IMR-90 (cell line): ENCODE measurements around the gene NRP1. TPM values are rescaled to one million over a fixed set of nuclear protein-coding genes. Genes with fewer than 3 reads are reported as not detected.

Experiments
- ATAC-seq: fragments of 200-7000 bp; cut with Tn5 transposase; 2 replicates; pipeline ENCODE4 v1.9.1; 2020; ENCODE audit warnings: low read depth, mild to moderate bottlenecking, moderate library complexity
- BruUV-seq: library from RNA; stranded (reverse); fragments of 400-500 nt; replicated peaks from 2 replicates; lab custom pipeline; 2021; lab: Mats Ljungman, UMichigan
- CTCF ChIA-PET: fragments of 300-600 bp; formaldehyde crosslinking; extraction: SDS; loops from one replicate; lab custom pipeline; 2021; ENCODE audit warnings: antibody characterized with exemption; lab: Yijun Ruan, JAX
- POLR2A ChIA-PET: fragments of 300-600 bp; sonication (Branson Sonifier 250); formaldehyde crosslinking; loops from one replicate; lab custom pipeline; 2022; ENCODE audit warnings: antibody characterized with exemption; ENCODE audit not compliant: unreplicated experiment; lab: Charles Lee
- DNase-seq: peaks from one replicate; pipeline ENCODE4 v3.0.0; 2013
- H2AFZ ChIP-seq: replicated peaks from 2 replicates; pipeline ENCODE3; 2013; ENCODE audit warnings: low read length, mild to moderate bottlenecking; ENCODE audit not compliant: poor library complexity
- H2AK5ac ChIP-seq: 2 replicates; pipeline ENCODE4 v1.6.1; 2013; ENCODE audit warnings: low read depth, low read length, inconsistent platforms
- H2AK9ac ChIP-seq: replicated peaks from 2 replicates; pipeline ENCODE3; 2013; ENCODE audit warnings: mild to moderate bottlenecking, low read depth, low read length, moderate library complexity; ENCODE audit not compliant: poor library complexity
- H2BK120ac ChIP-seq: 2 replicates; pipeline ENCODE4 v1.6.1; 2013; ENCODE audit warnings: low read depth, low read length, inconsistent platforms
- H2BK15ac ChIP-seq: 3 replicates; pipeline ENCODE4 v1.6.1; 2013; ENCODE audit warnings: low read depth, low read length, inconsistent platforms
- H2BK20ac ChIP-seq: 2 replicates; pipeline ENCODE4 v1.6.1; 2013; ENCODE audit warnings: low read depth, mild to moderate bottlenecking, inconsistent platforms, low read length, moderate library complexity
- H2BK5ac ChIP-seq: 2 replicates; pipeline ENCODE4 v1.6.1; 2013; ENCODE audit warnings: mild to moderate bottlenecking, low read depth, low read length, inconsistent platforms; ENCODE audit not compliant: poor library complexity, severe bottlenecking
- H3K14ac ChIP-seq: replicated peaks from 2 replicates; pipeline ENCODE4 v1.6.1; 2013; ENCODE audit warnings: low read depth, low read length, inconsistent platforms
- H3K18ac ChIP-seq: 2 replicates; pipeline ENCODE4 v1.6.1; 2013; ENCODE audit warnings: low read depth, low read length, control low read depth
- H3K23ac ChIP-seq: 2 replicates; pipeline ENCODE4 v1.6.1; 2013; ENCODE audit warnings: low read depth, low read length, inconsistent platforms
- H3K27ac ChIP-seq: 2 replicates; pipeline ENCODE4 v1.5.1; 2013; ENCODE audit warnings: mild to moderate bottlenecking, control low read depth, low read length; ENCODE audit not compliant: insufficient read depth
- H3K27me3 ChIP-seq: 2 replicates; pipeline ENCODE4 v1.6.1; 2013; ENCODE audit warnings: low read length; ENCODE audit not compliant: control insufficient read depth, insufficient read depth
- H3K36me3 ChIP-seq: 2 replicates; pipeline ENCODE4 v1.6.1; 2013; ENCODE audit warnings: low read length, mixed read lengths; ENCODE audit not compliant: control insufficient read depth, insufficient read depth
- H3K4ac ChIP-seq: 2 replicates; pipeline ENCODE4 v1.6.1; 2013; ENCODE audit warnings: low read depth, low read length, inconsistent platforms
- H3K4me1 ChIP-seq: 2 replicates; pipeline ENCODE4 v1.6.1; 2013; ENCODE audit warnings: low read length, mixed read lengths; ENCODE audit not compliant: control insufficient read depth, insufficient read depth
- H3K4me2 ChIP-seq: 2 replicates; pipeline ENCODE4 v1.6.1; 2013; ENCODE audit warnings: low read depth, mild to moderate bottlenecking, control low read depth, low read length, moderate library complexity
- H3K4me3 ChIP-seq: 2 replicates; pipeline ENCODE4 v1.5.1; 2013; ENCODE audit warnings: low read depth, mild to moderate bottlenecking, control low read depth, low read length, moderate library complexity; ENCODE audit not compliant: insufficient read depth
- H3K56ac ChIP-seq: 2 replicates; pipeline ENCODE4 v1.6.1; 2013; ENCODE audit warnings: low read length, inconsistent platforms; ENCODE audit not compliant: insufficient read depth; ENCODE audit errors: extremely low read depth
- H3K79me1 ChIP-seq, 2 experiments: 2 replicates each; pipeline ENCODE4 v1.6.1; 2013; ENCODE audit warnings: low read length in 2 of 2, inconsistent platforms in 1 of 2, low read depth in 1 of 2
- H3K9ac ChIP-seq: 2 replicates; pipeline ENCODE4 v1.6.1; 2013; ENCODE audit warnings: low read depth, low read length, control low read depth
- H3K9me1 ChIP-seq: 2 replicates; pipeline ENCODE4 v1.6.1; 2013; ENCODE audit warnings: low read length, inconsistent platforms; ENCODE audit not compliant: insufficient read depth
- H3K9me3 ChIP-seq: 2 replicates; pipeline ENCODE4 v1.6.1; 2013; ENCODE audit warnings: low read length; ENCODE audit not compliant: control insufficient read depth, insufficient read depth
- H4K20me1 ChIP-seq: 2 replicates; pipeline ENCODE4 v1.6.1; 2013; ENCODE audit warnings: low read length, inconsistent platforms; ENCODE audit not compliant: insufficient read depth
- H4K5ac ChIP-seq: 2 replicates; pipeline ENCODE4 v1.6.1; 2013; ENCODE audit warnings: mild to moderate bottlenecking, low read depth, low read length, control low read depth
- H4K8ac ChIP-seq, 2 experiments: 2 replicates each; pipeline ENCODE4 v1.6.1; 2013; ENCODE audit warnings: low read depth in 2 of 2, low read length in 2 of 2, control low read depth in 1 of 2, inconsistent platforms in 1 of 2
- H4K91ac ChIP-seq: 2 replicates; pipeline ENCODE4 v1.6.1; 2013; ENCODE audit warnings: low read depth, low read length, inconsistent platforms; ENCODE audit not compliant: insufficient read depth
- BHLHE40 ChIP-seq: fragments of 150-350 bp; IDR thresholded peaks from 2 replicates; pipeline ENCODE4 v1.6.1; 2016; ENCODE audit warnings: mild to moderate bottlenecking, low read depth, low read length
- CEBPB ChIP-seq: IDR thresholded peaks from 2 replicates; pipeline ENCODE4 v1.6.1; 2012; ENCODE audit warnings: low read depth, low read length, improper control_type of control experiment
- CHD1 ChIP-seq: IDR thresholded peaks from 2 replicates; pipeline ENCODE4 v1.6.1; 2012; ENCODE audit warnings: low read depth, low read length, improper control_type of control experiment
- ELK1 ChIP-seq: fragments of 150-350 bp; IDR thresholded peaks from 2 replicates; pipeline ENCODE4 v1.6.1; 2016; ENCODE audit warnings: low read depth, mild to moderate bottlenecking, low read length, moderate library complexity, borderline replicate concordance
- MAZ ChIP-seq: IDR thresholded peaks from 2 replicates; pipeline ENCODE4 v1.6.1; 2012; ENCODE audit warnings: low read depth, mild to moderate bottlenecking, low read length, improper control_type of control experiment, moderate library complexity, borderline replicate concordance
- RCOR1 ChIP-seq: IDR thresholded peaks from 2 replicates; pipeline ENCODE4 v1.6.1; 2012; ENCODE audit warnings: mild to moderate bottlenecking, low read length, improper control_type of control experiment; ENCODE audit not compliant: insufficient replicate concordance
- SMC3 ChIP-seq: fragments of 150-350 bp; IDR thresholded peaks from 2 replicates; pipeline ENCODE4 v1.6.1; 2016; ENCODE audit warnings: low read depth, mild to moderate bottlenecking, antibody characterized with exemption, low read length, moderate library complexity
- USF2 ChIP-seq: fragments of 150-350 bp; IDR thresholded peaks from 2 replicates; pipeline ENCODE4 v1.6.1; 2017; ENCODE audit warnings: mild to moderate bottlenecking, antibody characterized with exemption, low read length, low read depth
- WGBS, 2 experiments: methylation state at CpG; one replicate each; pipeline versions ENCODE4 v1.1.5 to v1.1.7; 2013; ENCODE audit warnings: missing lambda C conversion rate in 2 of 2; ENCODE audit not compliant: insufficient read length in 1 of 2; ENCODE audit errors: extremely low coverage in 2 of 2; 5-methylcytosine and 5-hydroxymethylcytosine counted together
- dilution Hi-C: fragments of 300-500 bp; cut with HindIII; formaldehyde crosslinking; loops from one replicate; pipeline ENCODE4 v1.14.3; 2018; ENCODE audit warnings: low sequenced_read_pairs; ENCODE audit not compliant: unreplicated experiment
- in situ Hi-C: fragments of 300-500 bp; cut with MboI; formaldehyde crosslinking; loops from 3 replicates; pipeline ENCODE4 v1.14.3; 2019; ENCODE audit warnings: low sequenced_read_pairs, inconsistent platforms, mixed read lengths
- intact Hi-C: fragments of 100-400 bp; cut with micrococcal nuclease; formaldehyde crosslinking; loops from 2 replicates; pipeline ENCODE4 v1.10.0; 2022
- polyA plus RNA-seq, 3 experiments: library from polyadenylated mRNA; depleted of rRNA; stranded (reverse); fragments of >200 nt; gene quantifications; 2 replicates each; pipeline ENCODE4 v1.2.3, GENCODE V29; 2012; ENCODE audit warnings: low replicate concordance in 1 of 3
- total RNA-seq: library from RNA; depleted of rRNA; stranded (reverse); fragments of >200 nt; gene quantifications from 2 replicates; pipeline ENCODE4 v1.2.3, GENCODE V29; 2012

NRP1 gene
- total and polyA plus RNA-seq, 2 of the 4 experiments (the other 2 are of a cell fraction), result 108 to 227 TPM

- Histone ChIP-seq H2AK5ac (peak overlapping the region; percentile 65), H3K14ac (peak overlapping the region; percentile 35), H3K9ac (no peak overlapping the region), H3K9me1 (peaks cover 6% of the 10 kb centered on the region; the same call in 1 of the 2 replicates), H2AK9ac (no peak overlapping the region), H2BK20ac (peak overlapping the region; percentile 86), H4K20me1 (no peaks in the 10 kb centered on the region; the same call in 1 of the 2 replicates), H3K4ac (peak overlapping the region; percentile 81; the same call in 1 of the 2 replicates), H3K27me3 (no peaks in the 10 kb centered on the region), H3K79me1 (peaks cover 20 to 57% of the 10 kb centered on the region in 2 experiments), H2AFZ (no peak overlapping the region), H3K4me2 (no peak overlapping the region), H3K18ac (peak overlapping the region; percentile 73), H3K36me3 (no peaks in the 10 kb centered on the region), H3K27ac (no peak overlapping the region; the same call in 1 of the 2 replicates), H3K56ac (no peak overlapping the region), H3K4me3 (no peak overlapping the region), H3K4me1 (peaks cover 33% of the 10 kb centered on the region), H2BK5ac (peak overlapping the region; percentile 96), H2BK15ac (peak overlapping the region; percentile 69), H3K9me3 (no peaks in the 10 kb centered on the region), H2BK120ac (peak overlapping the region; percentile 91), H4K91ac (peak overlapping the region; percentile 65), H4K8ac (peak overlapping the region; percentile 19 to 81; a peak in 2 of 4 replicates), H3K23ac (peak overlapping the region; percentile 60; the same call in 1 of the 2 replicates), H4K5ac (peak overlapping the region; percentile 86; the same call in 1 of the 2 replicates)
- intact Hi-C loops (no loop called here), in situ Hi-C loops (no loop called here), dilution Hi-C loops (no loop called here)
- no TSS peak for BruUV-seq
- ATAC-seq (no peak), DNase-seq (no peak)
- ChIA-PET CTCF (no interaction called here), POLR2A (interaction anchor here (0.8 kb wide), 1 partner anchor 22 kb away, joined by 3 read pairs; no protein-coding TSS in a partner anchor)
- TF ChIP-seq CEBPB (no peak), RCOR1 (no peak), BHLHE40 (no peak), MAZ (no peak), USF2 (no peak), CHD1 (no peak), SMC3 (no peak), ELK1 (no peak)
- 100% methylated on average over 3 of the region's 6 CpGs; no CpG with 5 or more reads in 1 of the 2 experiments for WGBS, 2 experiments
Observed at GRCh38 chr10:33236916-33237315, 97.6 kb downstream of the NRP1 start.
